NB4 (cell line): Measurements from ENCODE around the gene RGS19.

Experiments
- DNase-seq: peaks from one replicate; pipeline ENCODE4 v3.0.0; 2010; ENCODE audit warnings: low read depth
- H3K4me3 ChIP-seq: one replicate; pipeline ENCODE4 v1.5.1; 2011; ENCODE audit warnings: mild to moderate bottlenecking, low read depth, low read length, moderate library complexity
- MYC ChIP-seq: IDR thresholded peaks from 2 replicates; pipeline ENCODE4 v1.6.1; 2011; ENCODE audit warnings: low read depth, low read length
- POLR2A ChIP-seq: IDR thresholded peaks from 2 replicates; pipeline ENCODE4 v1.6.1; 2011; ENCODE audit warnings: mild to moderate bottlenecking; ENCODE audit not compliant: insufficient read length; ENCODE audit errors: extremely low read depth
- TF ChIP-seq, protein P1 (sequence below): IDR thresholded peaks from 2 replicates; pipeline ENCODE4 v1.6.1; 2011; ENCODE audit warnings: low read depth, low read length
- TF ChIP-seq, protein P2 (sequence below): IDR thresholded peaks from one replicate; pipeline ENCODE4 v1.5.1; 2012; ENCODE audit warnings: low read depth, low read length

The RGS19 gene

DNA sequence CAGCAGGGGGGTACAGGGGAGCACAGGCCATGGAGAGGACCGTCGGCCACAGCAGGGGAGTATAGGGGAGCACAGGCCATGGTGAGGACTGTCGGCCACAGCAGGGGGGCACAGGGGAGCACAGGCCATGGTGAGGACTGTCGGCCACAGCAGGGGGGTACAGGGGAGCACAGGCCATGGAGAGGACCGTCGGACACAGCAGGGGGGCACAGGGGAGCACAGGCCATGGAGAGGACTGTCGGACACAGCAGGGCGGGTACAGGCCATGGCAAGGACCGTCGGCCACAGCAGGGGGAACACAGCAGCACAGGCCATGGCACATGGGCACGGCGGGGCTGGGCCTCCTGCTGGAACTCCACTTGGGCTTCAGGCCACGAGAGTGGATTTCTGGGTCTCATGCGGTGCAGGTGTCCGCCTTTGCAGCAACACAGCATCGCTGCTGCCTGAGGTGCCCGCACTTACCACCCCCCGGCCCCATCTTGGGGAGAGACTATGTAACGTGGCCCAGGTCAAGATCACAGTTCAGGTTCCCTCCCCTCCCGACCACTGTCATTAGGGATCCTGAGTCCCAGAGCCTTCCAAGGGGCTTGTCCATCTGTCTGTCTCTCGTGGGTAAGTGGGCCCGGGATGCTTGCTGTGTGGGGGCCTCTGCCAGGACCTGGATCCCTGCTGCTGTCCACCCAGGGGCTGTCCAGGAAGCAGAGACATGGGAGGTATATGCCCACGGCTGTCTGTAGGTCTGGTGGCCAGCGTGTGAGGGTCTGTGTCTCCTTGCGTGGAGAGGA, 25.5 kb upstream of the RGS19 start:
- H3K4me3 ChIP-seq: no peak overlapping the region
- no peak for DNase-seq
- TF ChIP-seq POLR2A (no peak), MYC (no peak)
- TF ChIP-seq, protein P1, sequence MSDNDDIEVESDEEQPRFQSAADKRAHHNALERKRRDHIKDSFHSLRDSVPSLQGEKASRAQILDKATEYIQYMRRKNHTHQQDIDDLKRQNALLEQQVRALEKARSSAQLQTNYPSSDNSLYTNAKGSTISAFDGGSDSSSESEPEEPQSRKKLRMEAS: no peak
- TF ChIP-seq, protein P2, sequence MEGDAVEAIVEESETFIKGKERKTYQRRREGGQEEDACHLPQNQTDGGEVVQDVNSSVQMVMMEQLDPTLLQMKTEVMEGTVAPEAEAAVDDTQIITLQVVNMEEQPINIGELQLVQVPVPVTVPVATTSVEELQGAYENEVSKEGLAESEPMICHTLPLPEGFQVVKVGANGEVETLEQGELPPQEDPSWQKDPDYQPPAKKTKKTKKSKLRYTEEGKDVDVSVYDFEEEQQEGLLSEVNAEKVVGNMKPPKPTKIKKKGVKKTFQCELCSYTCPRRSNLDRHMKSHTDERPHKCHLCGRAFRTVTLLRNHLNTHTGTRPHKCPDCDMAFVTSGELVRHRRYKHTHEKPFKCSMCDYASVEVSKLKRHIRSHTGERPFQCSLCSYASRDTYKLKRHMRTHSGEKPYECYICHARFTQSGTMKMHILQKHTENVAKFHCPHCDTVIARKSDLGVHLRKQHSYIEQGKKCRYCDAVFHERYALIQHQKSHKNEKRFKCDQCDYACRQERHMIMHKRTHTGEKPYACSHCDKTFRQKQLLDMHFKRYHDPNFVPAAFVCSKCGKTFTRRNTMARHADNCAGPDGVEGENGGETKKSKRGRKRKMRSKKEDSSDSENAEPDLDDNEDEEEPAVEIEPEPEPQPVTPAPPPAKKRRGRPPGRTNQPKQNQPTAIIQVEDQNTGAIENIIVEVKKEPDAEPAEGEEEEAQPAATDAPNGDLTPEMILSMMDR: no peak

DNA sequence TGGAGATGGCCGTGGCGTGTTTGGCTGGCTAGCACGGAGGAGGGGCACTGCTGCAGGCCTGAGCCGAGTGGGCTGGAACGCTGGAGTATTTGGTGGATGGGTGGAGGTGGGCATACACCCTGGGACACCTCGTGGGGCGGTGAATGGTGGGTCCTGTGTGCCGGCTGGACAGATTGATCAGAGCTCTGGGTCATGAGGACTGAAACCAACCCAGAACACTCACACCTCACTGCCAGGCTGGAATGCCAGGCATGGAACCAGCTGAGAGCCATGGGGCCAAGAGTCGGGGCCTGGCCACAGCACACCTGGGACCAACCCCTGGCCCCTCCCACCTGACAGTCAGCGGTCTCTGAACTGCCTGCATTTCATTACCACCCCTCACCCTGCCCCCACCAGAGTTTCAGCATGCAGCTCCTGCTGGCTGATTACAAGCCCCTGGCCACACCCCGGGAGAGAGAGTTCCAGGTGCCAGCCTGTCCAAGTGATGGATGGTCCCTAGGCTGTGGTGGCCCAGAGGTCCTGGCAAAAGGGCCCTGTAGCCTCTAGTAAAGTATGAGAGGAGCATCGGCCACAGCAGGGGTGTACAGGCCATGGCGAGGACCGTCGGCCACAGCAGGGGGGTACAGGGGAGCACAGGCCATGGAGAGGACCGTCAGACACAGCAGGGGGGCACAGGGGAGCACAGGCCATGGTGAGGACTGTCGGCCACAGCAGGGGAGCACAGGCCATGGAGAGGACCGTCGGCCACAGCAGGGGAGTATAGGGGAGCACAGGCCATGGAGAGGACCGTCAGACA, 24.8 kb upstream of the RGS19 start:
- H3K4me3 ChIP-seq: no peak overlapping the region
- no peak for DNase-seq
- TF ChIP-seq POLR2A: no peak

DNA sequence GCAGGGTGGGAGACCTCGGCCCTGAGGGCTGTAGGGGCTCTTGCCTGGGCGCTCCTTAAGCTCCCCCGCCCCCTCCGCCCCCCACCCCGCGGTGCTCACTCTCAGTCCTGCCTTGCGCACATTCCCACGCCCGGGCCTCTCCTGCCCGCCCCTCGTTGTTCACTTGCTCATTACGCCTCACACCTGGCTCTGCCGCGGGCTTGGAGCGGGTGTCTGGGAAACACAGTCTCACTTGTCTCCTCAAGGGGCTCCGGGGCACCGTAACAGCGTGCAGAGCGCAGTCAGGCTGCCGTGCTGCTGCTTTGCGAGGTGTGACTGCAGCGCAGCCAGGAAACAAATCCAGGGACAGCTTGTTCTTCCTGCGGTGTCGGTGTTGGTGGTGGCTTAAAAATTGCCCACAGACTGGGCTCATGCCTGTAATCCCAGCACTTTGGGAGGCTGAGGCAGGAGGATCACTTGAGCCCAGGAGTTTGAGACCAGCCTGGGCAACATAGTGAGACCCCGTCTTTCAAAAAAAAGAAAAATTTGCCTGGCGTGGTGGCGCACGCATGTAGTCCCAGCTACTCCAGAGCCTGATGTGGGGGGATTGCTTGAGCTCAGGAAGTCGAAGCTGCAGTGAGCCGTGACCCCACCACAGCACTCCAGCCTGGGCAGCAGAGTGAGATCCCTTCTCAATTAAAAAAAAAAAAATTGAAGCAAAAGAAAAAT, 23.5 kb upstream of the RGS19 start:
- TF ChIP-seq, protein P2: no peak
- TF ChIP-seq MYC (no peak), POLR2A (no peak)
- DNase-seq: no peak
- no peak overlapping the region for H3K4me3 ChIP-seq

DNA sequence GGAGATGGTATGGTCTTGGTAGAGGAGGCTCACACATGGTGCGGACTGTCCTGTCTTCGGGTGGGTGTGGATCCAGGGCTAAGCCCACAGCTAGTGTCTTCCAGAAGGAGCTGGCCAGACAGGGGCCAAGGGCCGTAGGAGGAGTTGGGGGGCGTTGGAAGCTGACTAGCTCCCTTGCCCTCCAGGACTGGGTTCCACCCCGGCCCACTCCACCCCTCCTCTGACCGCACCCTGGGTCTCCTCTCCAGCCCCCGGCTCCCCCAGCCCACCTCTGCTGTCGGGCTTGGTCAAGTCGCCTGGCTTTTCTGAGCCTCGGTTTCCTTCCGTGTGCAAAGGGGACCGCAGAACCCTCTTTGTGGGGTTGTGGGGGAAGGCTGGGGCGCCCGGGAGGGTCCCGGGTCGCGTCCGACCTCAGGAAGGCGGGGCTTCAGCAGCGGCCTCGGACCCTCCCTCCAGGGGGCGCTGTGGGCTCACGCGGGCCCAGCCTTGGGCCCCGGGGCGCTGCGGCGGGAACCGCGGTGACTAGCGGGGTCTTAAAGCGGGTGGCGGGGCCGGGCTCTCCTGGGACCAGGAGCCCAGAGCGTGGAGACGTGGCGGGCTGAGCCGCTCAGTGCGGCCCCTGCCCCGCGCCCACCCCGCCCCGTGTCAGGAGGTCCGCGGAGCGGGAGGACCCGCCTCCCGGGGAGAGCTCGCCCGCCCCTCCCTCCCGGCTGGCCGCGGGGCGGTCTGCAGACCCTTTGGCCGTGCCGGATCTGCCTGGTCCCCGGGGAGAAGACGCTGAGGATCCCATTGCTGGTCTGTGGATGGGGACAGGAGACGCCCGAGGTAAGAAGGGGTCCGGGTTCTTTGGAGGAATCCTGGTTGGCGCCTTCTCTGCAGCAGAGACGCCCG, 22.7 kb upstream of the RGS19 start:
- TF ChIP-seq POLR2A (no peak), MYC (no peak)
- TF ChIP-seq, protein P1: no peak
- TF ChIP-seq, protein P2: peak; percentile 81
- H3K4me3 ChIP-seq: no peak overlapping the region
- DNase-seq: peak; percentile 73

DNA sequence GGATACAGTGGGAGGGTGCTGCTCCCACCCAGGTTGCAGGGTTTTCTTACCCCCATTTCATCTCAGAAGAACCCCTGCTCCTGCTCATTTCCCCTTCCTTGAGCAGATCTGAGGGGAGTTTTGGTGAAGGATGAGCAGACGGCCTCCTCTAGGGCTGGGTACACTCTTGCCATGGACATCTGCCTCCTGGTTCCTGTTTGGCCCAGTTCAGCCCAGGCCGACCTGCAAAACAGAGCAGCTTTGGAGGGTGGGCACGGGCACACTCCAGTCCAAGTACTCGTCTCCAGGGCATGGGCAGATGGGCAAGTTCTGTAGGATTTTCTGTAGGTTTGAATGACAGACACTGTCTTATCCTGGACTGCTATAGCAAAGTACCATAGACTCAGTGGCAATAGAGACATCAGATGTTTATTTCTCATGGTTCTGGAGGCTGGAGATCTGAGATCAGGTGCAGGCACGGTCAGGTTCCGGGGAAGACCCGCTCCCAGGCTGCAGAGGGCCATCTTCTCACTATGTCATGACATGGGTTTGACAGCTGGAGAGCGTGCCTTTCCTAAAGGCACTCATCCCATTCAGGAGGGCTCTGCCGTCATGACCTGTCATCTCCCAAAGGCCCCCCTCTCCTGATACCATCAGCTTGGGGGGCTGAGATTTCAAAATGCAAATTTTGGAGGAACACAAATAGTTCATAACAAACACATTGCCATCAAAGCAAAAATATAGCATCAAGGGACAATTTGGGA, 21.8 kb upstream of the RGS19 start:
- DNase-seq: no peak
- H3K4me3 ChIP-seq: no peak overlapping the region
- TF ChIP-seq, protein P2: no peak
- TF ChIP-seq MYC (no peak), POLR2A (no peak)
- TF ChIP-seq, protein P1: no peak
